ENCODE measurements around the gene CAVIN4. TPM values are rescaled to one million over a fixed set of nuclear protein-coding genes. Genes with fewer than 3 reads are reported as not detected.

The CAVIN4 gene
- total and polyA plus RNA-seq, 2 donors (not counting 1 experiment from before 2014, with no cell fraction given): 0.50 to 1.5 TPM

DNA sequence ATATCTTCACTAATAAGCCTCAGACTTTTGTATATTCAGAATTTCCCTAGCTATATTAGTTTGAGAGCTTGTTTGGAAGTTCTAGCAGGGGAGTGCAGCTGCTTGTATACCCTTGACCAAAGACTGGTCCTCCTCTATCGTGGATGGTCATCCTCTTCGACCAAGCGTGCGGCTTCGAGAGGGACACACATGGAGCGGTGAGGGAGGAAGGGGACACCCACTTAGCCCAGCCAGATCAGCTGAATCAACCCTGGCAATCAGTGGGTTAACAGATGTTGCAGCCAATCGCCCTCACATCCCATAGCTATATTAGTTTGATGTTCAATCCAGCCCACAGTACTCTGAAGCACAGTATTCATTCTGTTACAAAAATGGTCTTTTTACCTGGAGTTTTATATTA, 3.2 kb downstream of the CAVIN4 start:
- H3K36me3 ChIP-seq (ENCODE audit: control insufficient read depth, insufficient read depth, low read length): no peaks in the 10 kb centered on the region
- no peaks in the 10 kb centered on the region for H4K20me1 ChIP-seq (ENCODE audit: control insufficient read depth, extremely low read depth, insufficient read depth, low read length)
- H3K79me2 ChIP-seq (ENCODE audit: control insufficient read depth, insufficient read depth, low read length): no peaks in the 10 kb centered on the region
- TF ChIP-seq, protein P1, sequence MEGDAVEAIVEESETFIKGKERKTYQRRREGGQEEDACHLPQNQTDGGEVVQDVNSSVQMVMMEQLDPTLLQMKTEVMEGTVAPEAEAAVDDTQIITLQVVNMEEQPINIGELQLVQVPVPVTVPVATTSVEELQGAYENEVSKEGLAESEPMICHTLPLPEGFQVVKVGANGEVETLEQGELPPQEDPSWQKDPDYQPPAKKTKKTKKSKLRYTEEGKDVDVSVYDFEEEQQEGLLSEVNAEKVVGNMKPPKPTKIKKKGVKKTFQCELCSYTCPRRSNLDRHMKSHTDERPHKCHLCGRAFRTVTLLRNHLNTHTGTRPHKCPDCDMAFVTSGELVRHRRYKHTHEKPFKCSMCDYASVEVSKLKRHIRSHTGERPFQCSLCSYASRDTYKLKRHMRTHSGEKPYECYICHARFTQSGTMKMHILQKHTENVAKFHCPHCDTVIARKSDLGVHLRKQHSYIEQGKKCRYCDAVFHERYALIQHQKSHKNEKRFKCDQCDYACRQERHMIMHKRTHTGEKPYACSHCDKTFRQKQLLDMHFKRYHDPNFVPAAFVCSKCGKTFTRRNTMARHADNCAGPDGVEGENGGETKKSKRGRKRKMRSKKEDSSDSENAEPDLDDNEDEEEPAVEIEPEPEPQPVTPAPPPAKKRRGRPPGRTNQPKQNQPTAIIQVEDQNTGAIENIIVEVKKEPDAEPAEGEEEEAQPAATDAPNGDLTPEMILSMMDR (conservative IDR thresholded peaks at IDR 0.05 in 1 of 2, IDR thresholded peaks at IDR 0.05 in 1 of 2; ENCODE audit: low read depth in 1 of 2, low read length in 2 of 2): no peak
- TF ChIP-seq EZH2 (IDR thresholded peaks at IDR 0.05; ENCODE audit: low read length, missing control alignments): no peak
- no peak for DNase-seq (ENCODE audit: low read depth in 2 of 2)
- no peaks in the 10 kb centered on the region for H3K9me3 ChIP-seq (ENCODE audit: control insufficient read depth, insufficient read depth, low read depth, low read length)
- no peak overlapping the region for H2AFZ ChIP-seq (ENCODE audit: low read length)
- H3K4me2 ChIP-seq (ENCODE audit: extremely low read depth, insufficient read depth, low read length): no peak overlapping the region
- H3K9ac ChIP-seq (ENCODE audit: insufficient read depth, low read length): no peak overlapping the region
- no peak overlapping the region for H3K27ac ChIP-seq (ENCODE audit: insufficient read depth, low read length)
- H3K27me3 ChIP-seq (ENCODE audit: control insufficient read depth, insufficient read depth, low read length): no peaks in the 10 kb centered on the region
- no peak overlapping the region for H3K4me3 ChIP-seq (replicated peaks in 1 of 4; ENCODE audit: control extremely low read depth in 1 of 4, insufficient read depth in 1 of 4, low read depth in 3 of 4, low read length in 4 of 4)
- H3K4me1 ChIP-seq (ENCODE audit: control insufficient read depth, extremely low read depth, insufficient read depth, low read length): peaks cover 4% of the 10 kb centered on the region

DNA sequence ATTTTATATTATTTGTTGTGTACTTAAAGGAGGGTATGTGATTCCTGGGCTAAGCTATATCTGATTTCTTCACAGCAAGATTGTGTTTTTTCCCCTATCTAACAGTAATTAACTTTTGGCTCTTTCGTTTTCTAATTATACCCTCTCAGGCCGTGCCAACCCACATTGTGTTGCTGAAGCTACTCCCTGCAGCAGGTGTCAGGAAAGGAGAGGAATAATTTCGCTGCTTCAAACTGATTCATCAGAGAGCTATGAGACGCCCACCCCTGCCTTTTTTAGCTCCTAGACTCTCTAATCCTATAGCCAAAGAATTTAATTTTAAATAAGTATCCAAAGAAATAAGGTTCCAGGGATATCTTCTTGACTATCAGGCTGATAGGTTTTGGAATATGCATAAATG, 3.8 kb downstream of the CAVIN4 start:
- H3K9me3 ChIP-seq (ENCODE audit: control insufficient read depth, insufficient read depth, low read depth, low read length): no peaks in the 10 kb centered on the region
- peak in 1 of 2 donors; percentile 48 for DNase-seq (ENCODE audit: low read depth in 2 of 2)
- H3K27me3 ChIP-seq (ENCODE audit: control insufficient read depth, insufficient read depth, low read length): no peaks in the 10 kb centered on the region
- no peaks in the 10 kb centered on the region for H4K20me1 ChIP-seq (ENCODE audit: control insufficient read depth, extremely low read depth, insufficient read depth, low read length)
- H3K9ac ChIP-seq (ENCODE audit: insufficient read depth, low read length): no peak overlapping the region
- H3K4me2 ChIP-seq (ENCODE audit: extremely low read depth, insufficient read depth, low read length): no peak overlapping the region
- no peak overlapping the region for H3K4me3 ChIP-seq (replicated peaks in 1 of 4; ENCODE audit: control extremely low read depth in 1 of 4, insufficient read depth in 1 of 4, low read depth in 3 of 4, low read length in 4 of 4)
- no peak for TF ChIP-seq EZH2 (IDR thresholded peaks at IDR 0.05; ENCODE audit: low read length, missing control alignments)
- TF ChIP-seq, protein P1 (conservative IDR thresholded peaks at IDR 0.05 in 1 of 2, IDR thresholded peaks at IDR 0.05 in 1 of 2; ENCODE audit: low read depth in 1 of 2, low read length in 2 of 2): no peak
- no peak overlapping the region for H3K27ac ChIP-seq (ENCODE audit: insufficient read depth, low read length)
- H3K4me1 ChIP-seq (ENCODE audit: control insufficient read depth, extremely low read depth, insufficient read depth, low read length): peaks cover 4% of the 10 kb centered on the region
- H2AFZ ChIP-seq (ENCODE audit: low read length): no peak overlapping the region
- no peaks in the 10 kb centered on the region for H3K36me3 ChIP-seq (ENCODE audit: control insufficient read depth, insufficient read depth, low read length)
- H3K79me2 ChIP-seq (ENCODE audit: control insufficient read depth, insufficient read depth, low read length): no peaks in the 10 kb centered on the region

- Histone ChIP-seq H3K4me2 (ENCODE audit: extremely low read depth, insufficient read depth, low read length) (no peak overlapping the region), H3K4me3 (replicated peaks in 1 of 4; ENCODE audit: control extremely low read depth in 1 of 4, insufficient read depth in 1 of 4, low read depth in 3 of 4, low read length in 4 of 4) (no peak overlapping the region), H2AFZ (ENCODE audit: low read length) (no peak overlapping the region), H3K27ac (ENCODE audit: insufficient read depth, low read length) (no peak overlapping the region), H3K27me3 (ENCODE audit: control insufficient read depth, insufficient read depth, low read length) (no peaks in the 10 kb centered on the region), H3K79me2 (ENCODE audit: control insufficient read depth, insufficient read depth, low read length) (no peaks in the 10 kb centered on the region), H3K4me1 (ENCODE audit: control insufficient read depth, extremely low read depth, insufficient read depth, low read length) (no peaks in the 10 kb centered on the region), H4K20me1 (ENCODE audit: control insufficient read depth, extremely low read depth, insufficient read depth, low read length) (no peaks in the 10 kb centered on the region), H3K36me3 (ENCODE audit: control insufficient read depth, insufficient read depth, low read length) (no peaks in the 10 kb centered on the region), H3K9me3 (ENCODE audit: control insufficient read depth, insufficient read depth, low read depth, low read length) (no peaks in the 10 kb centered on the region), H3K9ac (ENCODE audit: insufficient read depth, low read length) (no peak overlapping the region)
- no peak for DNase-seq (ENCODE audit: low read depth in 2 of 2)
- no peak for TF ChIP-seq EZH2 (IDR thresholded peaks at IDR 0.05; ENCODE audit: low read length, missing control alignments)
- TF ChIP-seq, protein P1 (conservative IDR thresholded peaks at IDR 0.05 in 1 of 2, IDR thresholded peaks at IDR 0.05 in 1 of 2; ENCODE audit: low read depth in 1 of 2, low read length in 2 of 2): no peak
Measured at GRCh38 chr9:100583014-100583802, 5.3 kb downstream of the CAVIN4 start.

All from fibroblast of lung (primary cell).